Measurements from ENCODE around the gene JAGN1. TPM values are rescaled to one million over a fixed set of nuclear protein-coding genes. Genes with fewer than 3 reads are reported as not detected.

The JAGN1 gene
- total and polyA plus RNA-seq, 2 experiments from 2014 or later, result 61.4 to 83.5 TPM

GRCh38 chr3:9861201-9861600, 29.2 kb upstream of the JAGN1 start:
- DNase-seq (ENCODE audit: low spot score), result no peak
- Histone ChIP-seq H3K9me2 (replicated peaks; ENCODE audit: insufficient read depth) (no peaks in the 10 kb centered on the region), H2AFZ (no peak overlapping the region), H3K36me3 (replicated peaks; ENCODE audit: insufficient read depth, low read depth) (no peaks in the 10 kb centered on the region), H3K9me3 (ENCODE audit: low read depth) (no peaks in the 10 kb centered on the region), H3K27ac (no peak overlapping the region), H4K20me1 (ENCODE audit: insufficient read depth, poor library complexity, severe bottlenecking) (no peaks in the 10 kb centered on the region), H3K79me2 (no peaks in the 10 kb centered on the region), H3K4me2 (no peak overlapping the region), H3K4me1 (ENCODE audit: insufficient read depth) (peaks cover 17% of the 10 kb centered on the region), H3K27me3 (no peaks in the 10 kb centered on the region), H3K4me3 (no peak overlapping the region)
- WGBS (ENCODE audit: low lambda C conversion rate, missing lambda C conversion rate), result 87% methylated on average over 4 of the region's 4 CpGs
- TF ChIP-seq, protein P1, sequence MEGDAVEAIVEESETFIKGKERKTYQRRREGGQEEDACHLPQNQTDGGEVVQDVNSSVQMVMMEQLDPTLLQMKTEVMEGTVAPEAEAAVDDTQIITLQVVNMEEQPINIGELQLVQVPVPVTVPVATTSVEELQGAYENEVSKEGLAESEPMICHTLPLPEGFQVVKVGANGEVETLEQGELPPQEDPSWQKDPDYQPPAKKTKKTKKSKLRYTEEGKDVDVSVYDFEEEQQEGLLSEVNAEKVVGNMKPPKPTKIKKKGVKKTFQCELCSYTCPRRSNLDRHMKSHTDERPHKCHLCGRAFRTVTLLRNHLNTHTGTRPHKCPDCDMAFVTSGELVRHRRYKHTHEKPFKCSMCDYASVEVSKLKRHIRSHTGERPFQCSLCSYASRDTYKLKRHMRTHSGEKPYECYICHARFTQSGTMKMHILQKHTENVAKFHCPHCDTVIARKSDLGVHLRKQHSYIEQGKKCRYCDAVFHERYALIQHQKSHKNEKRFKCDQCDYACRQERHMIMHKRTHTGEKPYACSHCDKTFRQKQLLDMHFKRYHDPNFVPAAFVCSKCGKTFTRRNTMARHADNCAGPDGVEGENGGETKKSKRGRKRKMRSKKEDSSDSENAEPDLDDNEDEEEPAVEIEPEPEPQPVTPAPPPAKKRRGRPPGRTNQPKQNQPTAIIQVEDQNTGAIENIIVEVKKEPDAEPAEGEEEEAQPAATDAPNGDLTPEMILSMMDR (IDR thresholded peaks at IDR 0.05; ENCODE audit: poor library complexity), result no peak
- TF ChIP-seq EZH2 (IDR thresholded peaks at IDR 0.05; ENCODE audit: borderline replicate concordance) (no peak), EZH2phosphoT487 (IDR thresholded peaks at IDR 0.05; ENCODE audit: low read depth, severe bottlenecking, unreplicated experiment) (no peak)

DNA sequence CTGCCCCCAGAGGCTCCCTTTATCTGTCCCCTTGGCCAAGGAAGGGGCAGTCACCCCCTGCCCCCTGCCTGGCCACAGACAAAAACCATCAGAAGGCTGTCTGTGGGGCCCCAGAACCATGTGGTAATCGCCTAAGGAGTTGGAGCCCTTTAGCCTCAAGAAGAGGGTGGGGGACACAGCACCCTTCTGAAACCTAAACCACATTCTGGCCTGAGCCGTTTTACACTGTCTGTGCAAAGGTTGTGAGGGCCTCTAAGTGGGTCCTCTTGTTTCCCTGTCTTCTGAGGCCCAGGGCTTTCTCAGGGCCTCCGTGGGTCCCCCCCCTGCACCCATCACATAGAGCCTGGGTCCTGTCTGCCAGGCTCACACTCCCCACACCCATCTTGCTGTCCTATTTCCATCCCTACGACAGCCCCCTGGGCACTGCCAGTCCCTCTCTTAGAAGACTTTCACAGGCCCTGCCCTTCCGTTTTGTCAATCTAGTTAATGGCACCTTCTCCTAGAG, 28.7 kb upstream of the JAGN1 start:
- no peak overlapping the region for H3K27ac ChIP-seq
- no peak for DNase-seq (ENCODE audit: low spot score)
- 92% methylated on average over 5 of the region's 5 CpGs for WGBS (ENCODE audit: low lambda C conversion rate, missing lambda C conversion rate)
- no peaks in the 10 kb centered on the region for H3K79me2 ChIP-seq
- H3K9me3 ChIP-seq (ENCODE audit: low read depth), result no peaks in the 10 kb centered on the region
- no peaks in the 10 kb centered on the region for H3K36me3 ChIP-seq (replicated peaks; ENCODE audit: insufficient read depth, low read depth)
- H3K4me2 ChIP-seq, result no peak overlapping the region
- no peak overlapping the region for H2AFZ ChIP-seq
- no peak overlapping the region for H3K4me3 ChIP-seq
- peaks cover 17% of the 10 kb centered on the region for H3K4me1 ChIP-seq (ENCODE audit: insufficient read depth)
- H3K9me2 ChIP-seq (replicated peaks; ENCODE audit: insufficient read depth), result no peaks in the 10 kb centered on the region
- H4K20me1 ChIP-seq (ENCODE audit: insufficient read depth, poor library complexity, severe bottlenecking), result no peaks in the 10 kb centered on the region
- TF ChIP-seq EZH2 (IDR thresholded peaks at IDR 0.05; ENCODE audit: borderline replicate concordance) (no peak), EZH2phosphoT487 (IDR thresholded peaks at IDR 0.05; ENCODE audit: low read depth, severe bottlenecking, unreplicated experiment) (no peak)
- TF ChIP-seq, protein P1 (IDR thresholded peaks at IDR 0.05; ENCODE audit: poor library complexity), result no peak
- no peaks in the 10 kb centered on the region for H3K27me3 ChIP-seq

- no peaks in the 10 kb centered on the region for H3K79me2 ChIP-seq
- peaks cover 17% of the 10 kb centered on the region for H3K4me1 ChIP-seq (ENCODE audit: insufficient read depth)
- peak; percentile 84 for DNase-seq (ENCODE audit: low spot score)
- no peak overlapping the region for H3K27ac ChIP-seq
- WGBS (ENCODE audit: low lambda C conversion rate, missing lambda C conversion rate), result 15% methylated on average over 28 of the region's 45 CpGs
- H4K20me1 ChIP-seq (ENCODE audit: insufficient read depth, poor library complexity, severe bottlenecking), result no peaks in the 10 kb centered on the region
- no peaks in the 10 kb centered on the region for H3K36me3 ChIP-seq (replicated peaks; ENCODE audit: insufficient read depth, low read depth)
- no peak for TF ChIP-seq EZH2 (IDR thresholded peaks at IDR 0.05; ENCODE audit: borderline replicate concordance)
- no peak for TF ChIP-seq EZH2phosphoT487 (IDR thresholded peaks at IDR 0.05; ENCODE audit: low read depth, severe bottlenecking, unreplicated experiment)
- TF ChIP-seq, protein P1 (IDR thresholded peaks at IDR 0.05; ENCODE audit: poor library complexity), result peak; percentile 58
- no peaks in the 10 kb centered on the region for H3K9me3 ChIP-seq (ENCODE audit: low read depth)
- no peaks in the 10 kb centered on the region for H3K9me2 ChIP-seq (replicated peaks; ENCODE audit: insufficient read depth)
- no peaks in the 10 kb centered on the region for H3K27me3 ChIP-seq
- H2AFZ ChIP-seq, result peak overlapping the region; percentile 71
- no peak overlapping the region for H3K4me3 ChIP-seq
- peak overlapping the region; percentile 84 for H3K4me2 ChIP-seq
Observed at GRCh38 chr3:9862391-9863057, 27.9 kb upstream of the JAGN1 start.

All from hepatocyte (in vitro differentiated cells).